GM12878 (cell line): Measurements from ENCODE around the gene UACA. TPM values are rescaled to one million over a fixed set of nuclear protein-coding genes. Genes with fewer than 3 reads are reported as not detected.

ENCODE experiments used
- ATAC-seq: fragments of 200-7000 bp; cut with Tn5 transposase; 3 replicates; pipeline ENCODE4 v1.9.1; 2020; ENCODE audit warnings: mild to moderate bottlenecking, moderate library complexity
- BruUV-seq: library from RNA; stranded (reverse); fragments of 400-500 nt; replicated peaks from 2 replicates; lab custom pipeline; 2021; lab: Mats Ljungman, UMichigan
- CTCF ChIA-PET: fragments of 300-600 bp; sonication (Branson Sonifier 250); formaldehyde crosslinking; extraction: SDS; loops from one replicate; lab custom pipeline; 2021; ENCODE audit warnings: inconsistent platforms; lab: Yijun Ruan, JAX
- POLR2A ChIA-PET: fragments of 350-600 bp; formaldehyde crosslinking; extraction: SDS; loops from one replicate; lab custom pipeline; 2021; ENCODE audit warnings: inconsistent platforms; lab: Charles Lee
- RAD21 ChIA-PET: fragments of 300-600 bp; sonication (Branson Sonifier 250); formaldehyde crosslinking; loops from one replicate; lab custom pipeline; 2023; ENCODE audit warnings: antibody characterized with exemption; ENCODE audit not compliant: unreplicated experiment; lab: Charles Lee
- SMC1A ChIA-PET: fragments of 300-600 bp; sonication (Branson Sonifier 250); formaldehyde crosslinking; loops from one replicate; lab custom pipeline; 2023; ENCODE audit not compliant: unreplicated experiment, uncharacterized antibody; lab: Charles Lee
- DNase-seq: peaks from one replicate; pipeline ENCODE4 v3.0.0-alpha.2; 2011; ENCODE audit warnings: low read depth, low spot score
- FAIRE-seq: peaks from 3 replicates; lab custom pipeline; 2011; peaks lifted over from hg19 to GRCh38; lab: Jason Lieb, UNC
- H2AFZ ChIP-seq: 2 replicates; pipeline ENCODE4 v1.6.0; 2011; ENCODE audit warnings: low read depth, low read length, control low read depth; ENCODE audit not compliant: control insufficient read depth
- H3K27ac ChIP-seq: 2 replicates; pipeline ENCODE4 v1.5.1; 2011; ENCODE audit warnings: control low read depth; ENCODE audit not compliant: control insufficient read depth, insufficient read depth
- H3K27me3 ChIP-seq, 2 experiments: replicated peaks in 1 of 2; 2 replicates each; pipeline versions ENCODE4 v1.6.0 to v1.6.1; 2011; ENCODE audit warnings: low read length in 1 of 2; ENCODE audit not compliant: control insufficient read depth in 2 of 2, insufficient read depth in 2 of 2
- H3K36me3 ChIP-seq, 2 experiments: 2 replicates each; pipeline ENCODE4 v1.5.1; 2011; ENCODE audit warnings: low read length in 1 of 2; ENCODE audit not compliant: control insufficient read depth in 2 of 2, insufficient read depth in 2 of 2
- H3K4me1 ChIP-seq: 2 replicates; pipeline ENCODE4 v1.6.1; 2011; ENCODE audit warnings: mild to moderate bottlenecking, low read length, moderate library complexity, mixed read lengths; ENCODE audit not compliant: control insufficient read depth, insufficient read depth
- H3K4me2 ChIP-seq: 2 replicates; pipeline ENCODE4 v1.6.0; 2011; ENCODE audit warnings: control low read depth; ENCODE audit not compliant: control insufficient read depth, insufficient read depth
- H3K4me3 ChIP-seq: fragments of 200-600 bp; sonication (generic); 2 replicates; pipeline ENCODE4 v1.5.1; 2016
- H3K79me2 ChIP-seq: 2 replicates; pipeline ENCODE4 v1.6.0; 2011; ENCODE audit warnings: low read length; ENCODE audit not compliant: control insufficient read depth, insufficient read depth
- H3K9ac ChIP-seq: 2 replicates; pipeline ENCODE4 v1.8.0; 2011; ENCODE audit warnings: low read length, control low read depth, mixed read lengths; ENCODE audit not compliant: control insufficient read depth, insufficient read depth
- H3K9me3 ChIP-seq: replicated peaks from 3 replicates; pipeline ENCODE4 v1.5.1; 2011; ENCODE audit warnings: mild to moderate bottlenecking, low read length; ENCODE audit not compliant: control insufficient read depth, insufficient read depth
- H4K20me1 ChIP-seq: 2 replicates; pipeline ENCODE4 v1.6.0; 2011; ENCODE audit not compliant: control insufficient read depth, insufficient read depth
- BHLHE40 ChIP-seq, 2 experiments: fragments of 450-650 bp in 1 of 2; IDR thresholded peaks; 2 replicates each; pipeline ENCODE4 v1.6.1; 2011 to 2017; ENCODE audit warnings: low read depth in 2 of 2, borderline replicate concordance in 1 of 2, improper control_type of control experiment in 1 of 2, low read length in 1 of 2, mild to moderate bottlenecking in 1 of 2
- BMI1 ChIP-seq: fragments of 450-650 bp; IDR thresholded peaks from 2 replicates; pipeline ENCODE4 v1.6.1; 2016; ENCODE audit warnings: mild to moderate bottlenecking, moderate library complexity, borderline replicate concordance
- ESRRA ChIP-seq: IDR thresholded peaks from 2 replicates; pipeline ENCODE4 v1.6.1; 2012; ENCODE audit warnings: mild to moderate bottlenecking, low read length, improper control_type of control experiment
- FOXM1 ChIP-seq: IDR thresholded peaks from 2 replicates; pipeline ENCODE4 v1.6.1; 2012; ENCODE audit warnings: low read depth, mild to moderate bottlenecking, inconsistent platforms, low read length, moderate library complexity
- GABPA ChIP-seq: IDR thresholded peaks from 2 replicates; pipeline ENCODE4 v1.6.1; 2014; ENCODE audit warnings: antibody characterized with exemption, low read depth, mild to moderate bottlenecking, inconsistent platforms
- KDM1A ChIP-seq: fragments of 200-600 bp; sonication (generic); IDR thresholded peaks from 2 replicates; pipeline ENCODE4 v1.6.1; 2016; ENCODE audit warnings: borderline replicate concordance
- MXI1 ChIP-seq: fragments of 150-350 bp; IDR thresholded peaks from 2 replicates; pipeline ENCODE4 v1.6.1; 2011; ENCODE audit warnings: low read depth, mild to moderate bottlenecking, inconsistent platforms, low read length, improper control_type of control experiment
- NR2F1 ChIP-seq: fragments of 450-650 bp; conservative IDR thresholded peaks from 2 replicates; pipeline ENCODE4 v1.6.1; 2017; ENCODE audit warnings: mild to moderate bottlenecking
- PAX5 ChIP-seq: IDR thresholded peaks from 2 replicates; pipeline ENCODE4 v1.6.1; 2011; ENCODE audit warnings: low read depth, low read length, borderline replicate concordance
- PKNOX1 ChIP-seq: fragments of 450-650 bp; IDR thresholded peaks from 2 replicates; pipeline ENCODE4 v1.6.1; 2016; ENCODE audit warnings: mild to moderate bottlenecking
- POLR2A ChIP-seq: IDR thresholded peaks from 2 replicates; pipeline ENCODE4 v1.6.1; 2011; ENCODE audit warnings: low read depth, mild to moderate bottlenecking, low read length
- POLR2AphosphoS2 ChIP-seq: IDR thresholded peaks from 2 replicates; pipeline ENCODE4 v1.6.1; 2011; ENCODE audit warnings: low read depth, mild to moderate bottlenecking, low read length, improper control_type of control experiment, moderate library complexity
- RCOR1 ChIP-seq: conservative IDR thresholded peaks from 2 replicates; pipeline ENCODE4 v1.6.1; 2012; ENCODE audit warnings: low read depth, low read length, improper control_type of control experiment
- SREBF2 ChIP-seq: IDR thresholded peaks from 2 replicates; pipeline ENCODE4 v1.6.1; 2012; ENCODE audit warnings: mild to moderate bottlenecking, low read length
- TARDBP ChIP-seq: IDR thresholded peaks from 2 replicates; pipeline ENCODE4 v1.6.1; 2016; ENCODE audit warnings: borderline replicate concordance
- TCF12 ChIP-seq: IDR thresholded peaks from 2 replicates; pipeline ENCODE4 v1.6.1; 2011; ENCODE audit warnings: low read depth, mild to moderate bottlenecking, low read length
- ZZZ3 ChIP-seq: IDR thresholded peaks from 2 replicates; pipeline ENCODE4 v1.6.1; 2011; ENCODE audit warnings: low read depth; ENCODE audit not compliant: control insufficient read depth, insufficient read length
- WGBS: methylation state at CpG from one replicate; pipeline ENCODE4 v1.1.6; 2016; ENCODE audit warnings: low lambda C conversion rate; ENCODE audit not compliant: insufficient replicate concordance, insufficient coverage; ENCODE audit errors: missing lambda C conversion rate; 5-methylcytosine and 5-hydroxymethylcytosine counted together
- in situ Hi-C: fragments of 300-500 bp; cut with MboI; formaldehyde crosslinking; loops from 9 replicates; pipeline ENCODE4 v1.14.3; 2018; ENCODE audit warnings: mixed read lengths
- intact Hi-C: fragments of 100-400 bp; cut with micrococcal nuclease; formaldehyde crosslinking; loops from one replicate; pipeline ENCODE4 v1.14.2; 2022; ENCODE audit not compliant: unreplicated experiment
- polyA plus RNA-seq, 11 experiments: library from polyadenylated mRNA; depleted of rRNA in 4 of 11; unstranded in 6 of 11; stranded (reverse) in 5 of 11; fragments of >200 nt; fragmentation: Nextera tagmentation in 4 of 11; fragmentation: Illumina TruSeq in 1 of 11; extraction: Ambion mirVana in 4 of 11; extraction: Trizol in 1 of 11; gene quantifications; 1 replicate in 1 of 11; 2 replicates in 10 of 11; pipeline versions ENCODE4 v1.2.1 to v1.2.3, GENCODE V29; 2011 to 2016; ENCODE audit warnings: inconsistent platforms in 2 of 11, missing spikeins in 2 of 11, low read depth in 1 of 11
- total RNA-seq, 4 experiments: library from RNA; depleted of rRNA in 3 of 4; stranded (reverse); fragments of >200 nt in 3 of 4; fragmentation: Illumina TruSeq in 1 of 4; extraction: Trizol in 1 of 4; gene quantifications; 2 replicates each; pipeline versions ENCODE4 v1.2.1 to v1.2.3, GENCODE V29; 2013 to 2021

The UACA gene
- total and polyA plus RNA-seq, 10 of the 15 experiments (the other 5 are each of a cell fraction or from before 2014, with no cell fraction given), result 0.30 to 4.0 (median 2.0) TPM

- FAIRE-seq, result no peak
- ChIA-PET POLR2A (no interaction called here), CTCF (interaction anchor here (0.7 kb wide), 1 partner anchor 1018 kb away, joined by 3 read pairs; no protein-coding TSS in a partner anchor), SMC1A (no interaction called here), RAD21 (no interaction called here)
- no peak overlapping the region for H3K27ac ChIP-seq
- H3K9ac ChIP-seq, result no peak overlapping the region
- H3K4me3 ChIP-seq, result no peak overlapping the region
- H3K36me3 ChIP-seq, result no peaks in the 10 kb centered on the region
- H2AFZ ChIP-seq, result no peak overlapping the region
- no peaks in the 10 kb centered on the region for H4K20me1 ChIP-seq
- ATAC-seq, result no peak
- no peak overlapping the region for H3K4me2 ChIP-seq
- no peaks in the 10 kb centered on the region for H3K9me3 ChIP-seq
- no peaks in the 10 kb centered on the region for H3K79me2 ChIP-seq
- in situ Hi-C loops, result no loop called here
- WGBS, result 0% methylated on average over 3 of the region's 4 CpGs
- intact Hi-C loops, result no loop called here
- no peak for DNase-seq
- H3K27me3 ChIP-seq, result no peaks in the 10 kb centered on the region
- TF ChIP-seq SREBF2 (no peak), BHLHE40 (IDR thresholded peaks at IDR 0.05; ENCODE audit: borderline replicate concordance in 1 of 2, low read depth in 2 of 2, low read length in 1 of 2) (no peak), POLR2AphosphoS2 (no peak), TARDBP (no peak), BMI1 (no peak), KDM1A (no peak), GABPA (no peak), MXI1 (no peak), PKNOX1 (no peak), FOXM1 (no peak), TCF12 (no peak), RCOR1 (no peak), POLR2A (no peak), ESRRA (no peak), ZZZ3 (no peak), PAX5 (no peak), NR2F1 (no peak)
- TF ChIP-seq, all 136 proteins: peak for 0
- H3K4me1 ChIP-seq, result no peaks in the 10 kb centered on the region
- no TSS peak for BruUV-seq
These were observed 11.1 kb downstream of the UACA start for GRCh38 chr15:70752193-70752635.
